Right atrium auricular region (tissue), 2 donors: Measurements from ENCODE around the gene MTAP. TPM values are rescaled to one million over a fixed set of nuclear protein-coding genes. Genes with fewer than 3 reads are reported as not detected.

Source experiments
- DNase-seq: peaks from one replicate; pipeline ENCODE4 v3.0.0-alpha.2; 2019; ENCODE audit warnings: low spot score
- H3K27ac ChIP-seq, 2 donors: fragments of 200-600 bp; sonication (generic); 1 replicate in 1 of 2; 2 replicates in 1 of 2; pipeline ENCODE4 v1.5.1; 2016 to 2019
- H3K27me3 ChIP-seq, 2 donors: fragments of 200-600 bp; sonication (generic); one replicate each; pipeline versions ENCODE4 v1.5.1 to v1.6.0; 2017 to 2019
- H3K36me3 ChIP-seq: fragments of 200-600 bp; sonication (generic); one replicate; pipeline ENCODE4 v1.5.1; 2016
- H3K4me1 ChIP-seq, 2 donors: fragments of 200-600 bp; sonication (generic); one replicate each; pipeline versions ENCODE4 v1.5.1 to v1.6.0; 2017 to 2019
- H3K4me3 ChIP-seq, 2 donors: fragments of 200-600 bp; sonication (generic); 1 replicate in 1 of 2; 2 replicates in 1 of 2; pipeline ENCODE4 v1.5.1; 2017 to 2019; ENCODE audit warnings: mild to moderate bottlenecking in 1 of 2, moderate library complexity in 1 of 2
- H3K9me3 ChIP-seq, 2 donors: fragments of 200-600 bp; sonication (generic); one replicate each; pipeline ENCODE4 v1.5.1; 2019
- total RNA-seq, 2 donors: library from RNA; depleted of rRNA; stranded (reverse); fragments of >200 nt; gene quantifications; one replicate each; pipeline ENCODE4 v1.1.0, GENCODE V29; 2016
- TF ChIP-seq, protein P1 (sequence below), 2 donors: fragments of 200-600 bp; sonication (generic); IDR thresholded peaks; one replicate each; pipeline ENCODE4 v1.5.1; 2019; ENCODE audit warnings: antibody characterized with exemption in 2 of 2

The MTAP gene
- total RNA-seq, 2 donors from 2014 or later = 9.1 to 10.3 TPM

DNA sequence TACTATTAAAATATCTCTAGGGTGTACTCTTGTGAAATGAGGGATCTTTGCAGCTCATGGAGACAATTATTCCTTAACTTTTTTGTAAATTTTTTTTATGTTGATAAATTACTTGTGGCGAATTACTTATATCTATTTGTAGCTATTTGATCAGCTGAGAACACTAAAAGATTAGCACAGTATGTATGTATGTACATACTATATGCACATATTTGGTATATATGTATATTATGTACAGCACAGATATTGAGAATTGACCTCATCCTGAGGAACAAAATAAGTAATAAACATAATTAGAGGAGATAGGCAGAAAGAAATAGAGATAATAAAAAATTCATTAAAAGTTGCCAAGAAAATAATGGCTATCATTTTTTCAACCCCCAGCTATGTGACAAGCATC lies 180.0 kb downstream of the MTAP start:
- TF ChIP-seq, protein P1, sequence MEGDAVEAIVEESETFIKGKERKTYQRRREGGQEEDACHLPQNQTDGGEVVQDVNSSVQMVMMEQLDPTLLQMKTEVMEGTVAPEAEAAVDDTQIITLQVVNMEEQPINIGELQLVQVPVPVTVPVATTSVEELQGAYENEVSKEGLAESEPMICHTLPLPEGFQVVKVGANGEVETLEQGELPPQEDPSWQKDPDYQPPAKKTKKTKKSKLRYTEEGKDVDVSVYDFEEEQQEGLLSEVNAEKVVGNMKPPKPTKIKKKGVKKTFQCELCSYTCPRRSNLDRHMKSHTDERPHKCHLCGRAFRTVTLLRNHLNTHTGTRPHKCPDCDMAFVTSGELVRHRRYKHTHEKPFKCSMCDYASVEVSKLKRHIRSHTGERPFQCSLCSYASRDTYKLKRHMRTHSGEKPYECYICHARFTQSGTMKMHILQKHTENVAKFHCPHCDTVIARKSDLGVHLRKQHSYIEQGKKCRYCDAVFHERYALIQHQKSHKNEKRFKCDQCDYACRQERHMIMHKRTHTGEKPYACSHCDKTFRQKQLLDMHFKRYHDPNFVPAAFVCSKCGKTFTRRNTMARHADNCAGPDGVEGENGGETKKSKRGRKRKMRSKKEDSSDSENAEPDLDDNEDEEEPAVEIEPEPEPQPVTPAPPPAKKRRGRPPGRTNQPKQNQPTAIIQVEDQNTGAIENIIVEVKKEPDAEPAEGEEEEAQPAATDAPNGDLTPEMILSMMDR (IDR thresholded peaks at IDR 0.05) = no peak
- no peak for DNase-seq

DNA sequence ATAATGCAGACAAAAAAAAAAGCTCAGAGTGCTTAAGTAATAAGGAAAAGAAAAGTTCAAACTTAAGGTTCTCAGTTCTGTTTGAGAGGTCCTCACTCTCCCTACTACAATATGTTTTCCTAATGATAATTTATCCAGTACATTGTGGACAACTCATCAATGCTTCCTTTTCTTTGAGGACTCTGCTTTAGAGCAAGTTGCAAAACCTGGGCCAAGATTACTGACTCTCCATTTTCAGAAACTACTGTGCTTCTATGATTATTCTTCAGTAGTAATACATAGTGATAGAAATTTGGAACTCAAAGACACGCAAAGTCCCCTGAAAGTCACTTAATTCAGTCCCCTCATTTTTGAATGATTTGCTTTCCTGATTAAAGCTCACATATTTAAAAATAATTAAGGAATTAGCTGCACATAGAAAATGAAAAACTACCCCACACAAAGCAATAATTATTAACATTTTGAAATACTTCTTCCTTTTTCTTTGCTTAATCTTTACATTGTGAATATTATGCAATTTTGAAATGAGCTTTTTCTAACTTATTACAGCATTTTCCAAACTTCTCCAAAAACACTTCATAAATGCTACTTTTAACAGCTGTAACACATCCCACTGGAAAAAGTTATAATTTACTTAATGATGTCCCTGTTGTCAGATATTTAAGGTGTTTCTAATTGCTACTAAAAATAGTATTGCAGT lies 180.6 kb downstream of the MTAP start:
- no peak overlapping the region for H3K4me3 ChIP-seq
- TF ChIP-seq, protein P1 (IDR thresholded peaks at IDR 0.05) = no peak
- peaks cover 3 to 11% of the 10 kb centered on the region in 2 donors for H3K27me3 ChIP-seq
- H3K4me1 ChIP-seq = no peaks in the 10 kb centered on the region
- no peak for DNase-seq
- H3K36me3 ChIP-seq = no peaks in the 10 kb centered on the region
- no peak overlapping the region for H3K27ac ChIP-seq
- H3K9me3 ChIP-seq = no peaks in the 10 kb centered on the region

More for the DNA sequence above, 180.0 kb downstream of the MTAP start:
- H3K9me3 ChIP-seq = no peaks in the 10 kb centered on the region
- no peak overlapping the region for H3K27ac ChIP-seq
- peaks cover 3 to 15% of the 10 kb centered on the region in 2 donors for H3K27me3 ChIP-seq
- no peaks in the 10 kb centered on the region for H3K4me1 ChIP-seq
- H3K4me3 ChIP-seq = no peak overlapping the region
- H3K36me3 ChIP-seq = no peaks in the 10 kb centered on the region

DNA sequence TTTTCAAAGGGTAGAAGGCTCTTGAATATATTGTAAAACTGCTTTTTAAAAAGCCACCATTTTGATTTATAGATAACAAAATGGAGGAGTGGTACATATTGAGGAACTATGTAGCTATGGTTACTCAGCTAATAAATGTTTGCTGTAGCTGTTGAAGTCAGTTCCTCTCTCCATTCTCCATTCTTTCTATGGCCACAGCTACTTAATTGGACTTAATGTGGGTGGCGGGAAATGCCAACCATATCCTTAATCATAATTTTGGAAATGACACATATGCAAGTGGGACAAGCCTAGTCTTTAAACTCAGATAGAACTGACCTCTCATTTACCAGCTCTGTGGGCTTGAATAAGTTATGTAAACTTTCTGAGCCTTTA lies 181.1 kb downstream of the MTAP start:
- no peaks in the 10 kb centered on the region for H3K4me1 ChIP-seq
- no peak for DNase-seq
- TF ChIP-seq, protein P1 (IDR thresholded peaks at IDR 0.05) = no peak

DNA sequence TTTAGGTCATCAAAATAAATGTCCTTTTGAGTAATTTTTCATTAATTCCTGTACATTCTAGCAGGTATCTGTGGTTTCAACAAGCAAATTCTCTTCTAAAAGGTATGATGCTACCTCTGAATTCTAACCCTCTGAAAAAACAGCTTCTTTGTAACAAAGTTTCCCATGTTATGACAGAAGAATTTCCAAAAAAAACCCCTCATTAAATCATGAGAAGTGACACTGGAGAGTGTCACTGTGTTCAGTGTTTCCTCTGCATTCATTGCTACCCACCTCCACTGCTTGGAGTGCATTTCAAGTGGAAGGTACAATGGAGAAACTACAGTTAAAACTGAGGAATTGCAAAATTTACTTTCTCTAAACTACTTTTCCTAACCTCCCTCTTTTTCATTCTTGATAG lies 181.7 kb downstream of the MTAP start:
- TF ChIP-seq, protein P1 (IDR thresholded peaks at IDR 0.05) = no peak
- Histone ChIP-seq H3K27ac (no peak overlapping the region), H3K4me1 (no peaks in the 10 kb centered on the region), H3K9me3 (no peaks in the 10 kb centered on the region), H3K36me3 (no peaks in the 10 kb centered on the region), H3K4me3 (no peak overlapping the region), H3K27me3 (peaks cover 0 to 13% of the 10 kb centered on the region in 2 donors)
- DNase-seq = no peak

More for the DNA sequence above, 181.1 kb downstream of the MTAP start:
- Histone ChIP-seq H3K4me3 (no peak overlapping the region), H3K36me3 (no peaks in the 10 kb centered on the region), H3K27me3 (peaks cover 0 to 11% of the 10 kb centered on the region in 2 donors), H3K9me3 (no peaks in the 10 kb centered on the region), H3K27ac (no peak overlapping the region)

DNA sequence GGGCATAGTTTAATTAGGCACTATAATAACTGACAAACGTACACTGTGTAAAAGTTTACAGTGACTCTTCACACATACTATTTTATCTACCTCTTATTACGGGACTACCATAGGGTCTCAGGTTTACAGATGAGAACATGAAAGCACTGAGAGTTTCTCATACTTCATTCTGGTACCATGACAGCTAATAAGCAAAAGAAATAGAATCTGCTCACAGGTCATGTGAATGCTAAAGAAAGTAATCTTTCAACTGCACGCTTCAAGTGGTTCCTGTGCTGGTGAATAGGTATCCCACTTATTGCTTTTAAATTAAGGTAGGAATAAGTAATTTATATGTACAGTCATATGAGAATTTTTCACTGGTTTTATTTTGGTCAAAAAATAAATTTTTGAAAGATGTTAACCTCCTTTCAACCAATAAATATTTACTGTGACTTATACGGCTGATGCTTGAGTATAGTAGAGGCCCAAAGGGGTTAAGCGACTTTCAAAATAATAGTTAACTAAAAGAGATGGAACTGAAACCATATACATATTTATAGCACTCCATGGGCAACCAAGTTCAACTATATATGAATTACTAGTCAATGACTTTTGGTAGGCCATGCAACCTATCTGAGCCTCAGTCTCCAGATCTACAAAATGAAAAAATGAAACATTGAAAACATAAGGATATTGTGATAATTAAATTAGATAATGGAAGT lies 183.7 kb downstream of the MTAP start:
- TF ChIP-seq, protein P1 (IDR thresholded peaks at IDR 0.05) = no peak
- H3K27me3 ChIP-seq = peaks cover 0 to 25% of the 10 kb centered on the region in 2 donors
- no peaks in the 10 kb centered on the region for H3K36me3 ChIP-seq
- H3K4me1 ChIP-seq = no peaks in the 10 kb centered on the region
- no peak overlapping the region for H3K4me3 ChIP-seq
- no peak for DNase-seq
- H3K27ac ChIP-seq = no peak overlapping the region
- no peaks in the 10 kb centered on the region for H3K9me3 ChIP-seq

Other genes with a start within 250 kb of the MTAP start
- 1 to 10 TPM in 1 of 2 donors, not detected in 1; 1.3 TPM for gene CDKN2A, start 191.8 kb downstream of the MTAP start, total RNA-seq
- gene CDKN2B-AS1, start 192.2 kb downstream of the MTAP start, total RNA-seq = not detected
- 1 to 10 TPM; 2.5 to 3.9 TPM for gene CDKN2B, start 206.7 kb downstream of the MTAP start, total RNA-seq